Upper lobe of right lung (tissue), 1 donor: ENCODE measurements around the gene CAMK1D. TPM values are rescaled to one million over a fixed set of nuclear protein-coding genes. Genes with fewer than 3 reads are reported as not detected.

Experiments used
- ATAC-seq: fragments of 200-7000 bp; cut with Tn5 transposase; one replicate; pipeline ENCODE4 v1.9.1; 2020; ENCODE audit warnings: mild to moderate bottlenecking, moderate library complexity
- DNase-seq: peaks from one replicate; pipeline ENCODE4 v3.0.0-alpha.2; 2020
- H3K27ac ChIP-seq: fragments of 200-600 bp; one replicate; pipeline ENCODE4 v1.8.0; 2022
- H3K27me3 ChIP-seq: fragments of 200-600 bp; one replicate; pipeline ENCODE4 v1.8.0; 2022; ENCODE audit warnings: mild to moderate bottlenecking
- H3K36me3 ChIP-seq: fragments of 200-600 bp; one replicate; pipeline ENCODE4 v1.8.0; 2022
- H3K4me1 ChIP-seq: fragments of 200-600 bp; one replicate; pipeline ENCODE4 v1.8.0; 2022
- H3K4me3 ChIP-seq: fragments of 200-600 bp; one replicate; pipeline ENCODE4 v1.8.0; 2022; ENCODE audit warnings: mild to moderate bottlenecking
- H3K9me3 ChIP-seq: fragments of 200-600 bp; one replicate; pipeline ENCODE4 v1.8.0; 2022
- intact Hi-C: fragments of 100-400 bp; cut with DNase I; formaldehyde crosslinking; loops from one replicate; pipeline ENCODE4 v1.11.0; 2022
- total RNA-seq: library from RNA; stranded (reverse); fragmentation: NEBNext Ultra II Directional; extraction: Animal tissue kit (Norgen Biotek cat#: 25700); gene quantifications from one replicate; pipeline ENCODE4 v1.2.1, GENCODE V29; 2021
- TF ChIP-seq, protein P1 (sequence below): fragments of 200-600 bp; IDR thresholded peaks from one replicate; pipeline ENCODE4 v1.8.0; 2022; ENCODE audit warnings: antibody characterized with exemption
- donor health status: DM: no; HTN: yes; CAD: no; lungs with severe emphysema.

CAMK1D gene
- total RNA-seq, 1 donor from 2014 or later = 17.1 TPM

DNA sequence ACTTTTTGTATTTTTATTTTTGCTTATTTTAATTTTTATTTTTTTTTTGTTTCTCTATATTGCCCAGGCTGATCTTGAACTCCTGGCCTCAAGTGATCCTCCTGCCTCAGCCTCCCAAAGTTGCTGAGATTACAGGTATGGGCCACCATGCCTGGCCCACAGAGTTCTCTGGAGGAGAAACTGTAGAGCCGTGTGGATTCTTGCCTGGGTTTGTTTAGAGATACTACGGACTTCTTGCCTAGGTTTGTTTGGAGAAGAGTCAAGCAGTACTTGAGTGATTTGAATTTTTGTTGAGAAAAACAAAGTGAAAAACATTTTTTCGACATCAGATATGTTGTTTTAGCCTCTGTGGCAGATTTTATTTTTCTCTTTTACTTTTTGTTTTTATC is 99.0 kb downstream of the CAMK1D start:
- Histone ChIP-seq H3K36me3 (no peaks in the 10 kb centered on the region), H3K4me1 (no peaks in the 10 kb centered on the region), H3K9me3 (no peaks in the 10 kb centered on the region), H3K27ac (no peak overlapping the region), H3K4me3 (no peak overlapping the region), H3K27me3 (no peaks in the 10 kb centered on the region)
- DNase-seq (no peak), ATAC-seq (no peak)
- intact Hi-C loops = no loop called here
- TF ChIP-seq, protein P1, sequence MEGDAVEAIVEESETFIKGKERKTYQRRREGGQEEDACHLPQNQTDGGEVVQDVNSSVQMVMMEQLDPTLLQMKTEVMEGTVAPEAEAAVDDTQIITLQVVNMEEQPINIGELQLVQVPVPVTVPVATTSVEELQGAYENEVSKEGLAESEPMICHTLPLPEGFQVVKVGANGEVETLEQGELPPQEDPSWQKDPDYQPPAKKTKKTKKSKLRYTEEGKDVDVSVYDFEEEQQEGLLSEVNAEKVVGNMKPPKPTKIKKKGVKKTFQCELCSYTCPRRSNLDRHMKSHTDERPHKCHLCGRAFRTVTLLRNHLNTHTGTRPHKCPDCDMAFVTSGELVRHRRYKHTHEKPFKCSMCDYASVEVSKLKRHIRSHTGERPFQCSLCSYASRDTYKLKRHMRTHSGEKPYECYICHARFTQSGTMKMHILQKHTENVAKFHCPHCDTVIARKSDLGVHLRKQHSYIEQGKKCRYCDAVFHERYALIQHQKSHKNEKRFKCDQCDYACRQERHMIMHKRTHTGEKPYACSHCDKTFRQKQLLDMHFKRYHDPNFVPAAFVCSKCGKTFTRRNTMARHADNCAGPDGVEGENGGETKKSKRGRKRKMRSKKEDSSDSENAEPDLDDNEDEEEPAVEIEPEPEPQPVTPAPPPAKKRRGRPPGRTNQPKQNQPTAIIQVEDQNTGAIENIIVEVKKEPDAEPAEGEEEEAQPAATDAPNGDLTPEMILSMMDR = no peak

DNA sequence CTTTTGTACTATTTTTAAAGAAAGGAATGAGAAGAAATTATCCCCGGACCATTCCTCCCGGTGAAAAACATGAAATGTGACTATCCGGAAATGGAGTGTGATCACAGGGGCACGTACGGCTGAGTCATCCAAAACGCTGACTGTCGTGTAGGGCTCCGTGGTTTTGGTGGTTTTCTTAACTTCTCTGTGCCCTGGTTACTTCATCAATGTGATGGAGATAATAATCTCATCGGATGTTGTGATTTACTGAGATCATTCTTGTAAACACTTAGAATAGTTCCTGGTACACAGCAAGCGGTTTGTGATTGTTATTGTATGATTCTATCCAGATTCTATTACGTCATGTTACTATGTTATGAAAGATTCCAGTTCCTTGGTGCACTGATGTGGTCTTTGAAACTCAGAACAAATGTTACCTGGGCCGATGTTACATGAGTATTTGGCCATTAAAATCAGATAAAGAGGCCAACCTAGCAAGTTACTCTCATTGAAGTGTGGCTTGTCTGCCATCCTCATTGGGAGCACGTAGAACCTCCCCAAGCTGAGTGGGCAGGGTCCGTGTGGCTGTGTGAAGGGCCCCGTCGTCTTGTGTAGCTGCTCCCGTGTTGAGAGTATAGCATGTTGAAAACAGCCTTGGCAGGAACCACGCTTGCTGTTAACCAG is 99.5 kb downstream of the CAMK1D start:
- no peaks in the 10 kb centered on the region for H3K9me3 ChIP-seq
- H3K4me3 ChIP-seq = no peak overlapping the region
- ATAC-seq = peak; percentile 88
- no peaks in the 10 kb centered on the region for H3K4me1 ChIP-seq
- DNase-seq = no peak
- H3K36me3 ChIP-seq = no peaks in the 10 kb centered on the region
- TF ChIP-seq, protein P1 = no peak
- H3K27me3 ChIP-seq = no peaks in the 10 kb centered on the region
- H3K27ac ChIP-seq = no peak overlapping the region
- intact Hi-C loops = no loop called here

DNA sequence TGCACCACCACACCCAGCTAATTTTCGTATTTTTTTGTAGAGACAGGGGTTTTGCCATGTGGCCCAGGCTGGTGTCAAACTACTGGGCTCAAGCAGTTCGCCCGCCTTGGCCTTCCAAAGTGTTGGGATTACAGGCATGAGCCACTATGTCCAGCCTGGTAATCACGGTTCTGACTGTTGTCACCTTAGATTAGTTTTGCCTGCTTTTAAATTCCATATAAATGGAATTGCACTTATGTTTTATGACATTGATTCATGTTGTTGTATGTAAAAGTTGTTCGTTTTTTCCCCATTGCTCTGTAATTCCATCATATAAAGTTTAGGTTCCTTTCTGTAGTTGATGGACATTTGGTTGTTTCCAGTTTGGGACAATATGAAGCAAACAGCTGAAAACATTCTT is 106.0 kb downstream of the CAMK1D start:
- TF ChIP-seq, protein P1 = no peak
- no peak overlapping the region for H3K4me3 ChIP-seq
- H3K27me3 ChIP-seq = no peaks in the 10 kb centered on the region
- no peaks in the 10 kb centered on the region for H3K4me1 ChIP-seq
- no peaks in the 10 kb centered on the region for H3K36me3 ChIP-seq
- intact Hi-C loops = no loop called here
- H3K27ac ChIP-seq = no peak overlapping the region
- H3K9me3 ChIP-seq = no peaks in the 10 kb centered on the region
- DNase-seq (no peak), ATAC-seq (no peak)

DNA sequence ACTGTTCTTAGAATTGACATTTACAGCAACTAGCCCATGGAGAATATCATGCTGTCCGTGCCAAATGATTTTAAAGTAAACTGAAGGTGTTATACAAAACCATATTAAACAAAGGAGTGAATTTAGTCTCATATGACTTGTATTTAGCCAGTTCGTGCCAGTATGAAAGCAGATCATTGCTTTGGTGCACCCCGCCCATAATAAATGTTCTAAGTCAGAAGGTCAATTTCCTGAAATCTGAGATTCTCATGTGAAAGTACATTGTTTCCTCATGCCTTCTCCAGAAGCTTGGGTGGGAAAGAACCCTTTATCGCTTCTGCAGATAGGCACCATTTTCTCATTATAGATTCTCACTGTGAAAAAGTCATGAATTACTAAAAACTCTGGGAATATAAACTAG is 106.4 kb downstream of the CAMK1D start:
- Histone ChIP-seq H3K9me3 (no peaks in the 10 kb centered on the region), H3K36me3 (no peaks in the 10 kb centered on the region), H3K4me1 (no peaks in the 10 kb centered on the region), H3K4me3 (no peak overlapping the region), H3K27me3 (no peaks in the 10 kb centered on the region), H3K27ac (no peak overlapping the region)
- intact Hi-C loops = no loop called here
- no peak for DNase-seq
- peak; percentile 54 for ATAC-seq
- TF ChIP-seq, protein P1 = no peak

DNA sequence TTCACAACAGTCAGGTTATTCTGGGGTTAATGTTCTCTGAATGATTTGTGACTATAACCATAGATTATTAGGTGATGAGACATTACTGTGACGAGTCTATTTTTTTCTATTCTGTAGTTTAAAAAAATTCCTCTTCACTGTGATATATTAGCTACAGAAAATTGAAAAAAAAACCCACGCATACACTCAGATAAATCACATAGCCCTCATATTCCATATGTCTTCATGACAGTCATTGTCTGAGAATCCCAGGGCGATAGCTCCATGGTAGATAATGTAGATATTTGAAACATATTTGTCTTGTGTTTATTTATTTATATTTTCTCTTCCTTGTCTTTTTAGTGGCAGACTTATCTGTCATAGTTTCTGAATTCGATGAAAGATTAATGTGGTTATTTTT is 110.0 kb downstream of the CAMK1D start:
- H3K27me3 ChIP-seq = no peaks in the 10 kb centered on the region
- ATAC-seq = no peak
- no peaks in the 10 kb centered on the region for H3K4me1 ChIP-seq
- intact Hi-C loops = no loop called here
- H3K36me3 ChIP-seq = no peaks in the 10 kb centered on the region
- no peak for DNase-seq
- no peak overlapping the region for H3K27ac ChIP-seq
- no peak overlapping the region for H3K4me3 ChIP-seq
- H3K9me3 ChIP-seq = no peaks in the 10 kb centered on the region
- TF ChIP-seq, protein P1 = no peak

DNA sequence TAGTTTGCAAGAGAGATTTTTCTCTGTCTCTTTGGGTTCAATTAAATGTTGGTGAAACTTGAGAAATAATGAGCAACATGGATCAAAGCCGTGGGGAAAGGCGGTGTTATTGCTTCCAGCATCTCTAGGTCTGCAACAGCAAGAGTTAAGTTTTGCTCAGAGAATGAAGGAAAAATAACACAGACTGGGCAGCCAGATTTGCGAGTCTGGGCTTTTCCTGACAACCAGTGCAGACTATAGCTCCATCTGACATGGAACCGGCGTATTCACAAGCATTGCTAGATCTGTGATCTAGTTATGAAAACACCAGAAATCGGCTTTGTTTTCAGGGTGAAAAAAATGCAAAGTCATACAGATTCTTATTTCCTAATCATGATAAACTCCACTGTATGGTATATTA is 110.4 kb downstream of the CAMK1D start:
- intact Hi-C loops = no loop called here
- Histone ChIP-seq H3K36me3 (no peaks in the 10 kb centered on the region), H3K4me3 (no peak overlapping the region), H3K27ac (no peak overlapping the region), H3K9me3 (no peaks in the 10 kb centered on the region), H3K27me3 (no peaks in the 10 kb centered on the region), H3K4me1 (no peaks in the 10 kb centered on the region)
- DNase-seq (no peak), ATAC-seq (no peak)
- TF ChIP-seq, protein P1 = no peak
